ENCODE results near the gene CLEC18C.
"Not testable (repeated sequence)": the region's sequence is repeated elsewhere in the genome, so short reads cannot be mapped to it uniquely, and the experiment has no call there.

DNA sequence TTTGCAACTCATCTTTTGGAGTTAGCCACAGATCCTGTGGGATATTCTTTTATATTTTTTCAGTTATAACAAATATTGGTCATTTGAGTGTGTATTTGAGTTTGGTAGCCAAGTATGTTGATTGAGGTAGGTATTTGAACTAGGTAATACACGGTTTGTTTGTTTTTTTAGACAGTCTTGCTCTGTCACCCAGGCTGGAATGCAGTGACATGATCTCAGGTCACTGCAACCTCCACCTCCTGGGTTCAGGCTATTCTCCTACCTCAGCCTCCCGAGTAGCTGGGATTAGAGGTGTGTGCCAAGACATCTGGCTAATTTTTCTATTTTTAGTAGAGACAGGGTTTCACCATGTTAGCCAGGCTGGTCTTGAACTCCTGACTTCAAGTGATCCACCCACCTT is 37.0 kb upstream of the CLEC18C start:
- TF ChIP-seq, protein P1, sequence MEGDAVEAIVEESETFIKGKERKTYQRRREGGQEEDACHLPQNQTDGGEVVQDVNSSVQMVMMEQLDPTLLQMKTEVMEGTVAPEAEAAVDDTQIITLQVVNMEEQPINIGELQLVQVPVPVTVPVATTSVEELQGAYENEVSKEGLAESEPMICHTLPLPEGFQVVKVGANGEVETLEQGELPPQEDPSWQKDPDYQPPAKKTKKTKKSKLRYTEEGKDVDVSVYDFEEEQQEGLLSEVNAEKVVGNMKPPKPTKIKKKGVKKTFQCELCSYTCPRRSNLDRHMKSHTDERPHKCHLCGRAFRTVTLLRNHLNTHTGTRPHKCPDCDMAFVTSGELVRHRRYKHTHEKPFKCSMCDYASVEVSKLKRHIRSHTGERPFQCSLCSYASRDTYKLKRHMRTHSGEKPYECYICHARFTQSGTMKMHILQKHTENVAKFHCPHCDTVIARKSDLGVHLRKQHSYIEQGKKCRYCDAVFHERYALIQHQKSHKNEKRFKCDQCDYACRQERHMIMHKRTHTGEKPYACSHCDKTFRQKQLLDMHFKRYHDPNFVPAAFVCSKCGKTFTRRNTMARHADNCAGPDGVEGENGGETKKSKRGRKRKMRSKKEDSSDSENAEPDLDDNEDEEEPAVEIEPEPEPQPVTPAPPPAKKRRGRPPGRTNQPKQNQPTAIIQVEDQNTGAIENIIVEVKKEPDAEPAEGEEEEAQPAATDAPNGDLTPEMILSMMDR (conservative IDR thresholded peaks at IDR 0.05 in 1 of 2, IDR thresholded peaks at IDR 0.05 in 1 of 2; ENCODE audit: low read depth in 1 of 2, low read length in 2 of 2), result not testable (repeated sequence)
- TF ChIP-seq EZH2 (IDR thresholded peaks at IDR 0.05; ENCODE audit: low read length, missing control alignments), result not testable (repeated sequence)

All from fibroblast of lung (primary cell).